PC-3 (cell line): ENCODE measurements around the gene OMA1. TPM values are rescaled to one million over a fixed set of nuclear protein-coding genes. Genes with fewer than 3 reads are reported as not detected.

Source experiments
- ATAC-seq: fragments of 200-7000 bp; cut with Tn5 transposase; 2 replicates; pipeline ENCODE4 v1.9.1; 2020; ENCODE audit warnings: mild to moderate bottlenecking, moderate library complexity
- BruUV-seq: library from RNA; stranded (reverse); fragments of 400-500 nt; replicated peaks from 2 replicates; lab custom pipeline; 2021; lab: Mats Ljungman, UMichigan
- CTCF ChIA-PET: fragments of 300-600 bp; sonication (Branson Sonifier 250); formaldehyde crosslinking; loops from one replicate; lab custom pipeline; 2022; ENCODE audit warnings: antibody characterized with exemption; lab: Charles Lee
- POLR2A ChIA-PET: fragments of 300-600 bp; sonication (Branson Sonifier 250); formaldehyde crosslinking; loops from one replicate; lab custom pipeline; 2022; ENCODE audit warnings: antibody characterized with exemption; ENCODE audit not compliant: unreplicated experiment; lab: Charles Lee
- DNase-seq: peaks from one replicate; pipeline ENCODE4 v3.0.0-alpha.2; 2015
- H2AFZ ChIP-seq: fragments of 300-600 bp; sonication (generic); 2 replicates; pipeline ENCODE4 v1.6.0; 2016; ENCODE audit warnings: antibody characterized with exemption, low read length
- H3F3A ChIP-seq: fragments of 300-600 bp; sonication (generic); one replicate; pipeline ENCODE4 v1.6.0; 2017; ENCODE audit warnings: antibody characterized with exemption, low read length, control low read depth, mild to moderate bottlenecking; ENCODE audit not compliant: unreplicated experiment
- H3K27ac ChIP-seq: fragments of 300-600 bp; sonication (generic); 2 replicates; pipeline ENCODE4 v1.5.1; 2016; ENCODE audit warnings: mild to moderate bottlenecking, low read length
- H3K27me3 ChIP-seq: fragments of 300-600 bp; sonication (generic); 2 replicates; pipeline ENCODE4 v1.6.1; 2016; ENCODE audit warnings: low read length, mixed read lengths
- H3K36me3 ChIP-seq: fragments of 300-600 bp; sonication (generic); 2 replicates; pipeline ENCODE4 v1.6.1; 2016; ENCODE audit warnings: low read depth, mixed run types, low read length, mixed read lengths
- H3K4me1 ChIP-seq: fragments of 300-600 bp; sonication (generic); 2 replicates; pipeline ENCODE4 v1.5.1; 2016; ENCODE audit warnings: low read length; ENCODE audit not compliant: insufficient read depth
- H3K4me2 ChIP-seq: fragments of 300-600 bp; sonication (generic); 2 replicates; pipeline ENCODE4 v1.6.0; 2016; ENCODE audit warnings: low read length
- H3K4me3 ChIP-seq: fragments of 300-600 bp; sonication (generic); 2 replicates; pipeline ENCODE4 v1.5.1; 2016; ENCODE audit warnings: mild to moderate bottlenecking, low read length, mixed read lengths
- H3K79me2 ChIP-seq: fragments of 300-600 bp; sonication (generic); 2 replicates; pipeline ENCODE4 v1.6.1; 2017; ENCODE audit warnings: low read length, mixed read lengths
- H3K9ac ChIP-seq: fragments of 300-600 bp; sonication (generic); 2 replicates; pipeline ENCODE4 v1.6.0; 2016; ENCODE audit warnings: mild to moderate bottlenecking, low read length
- H3K9me2 ChIP-seq: fragments of 300-600 bp; sonication (generic); replicated peaks from 2 replicates; pipeline ENCODE4 v1.6.1; 2016; ENCODE audit warnings: mixed run types, low read length, mixed read lengths
- H3K9me3 ChIP-seq: fragments of 300-600 bp; sonication (generic); 2 replicates; pipeline ENCODE4 v1.6.1; 2016; ENCODE audit warnings: low read length, mixed read lengths
- H4K20me1 ChIP-seq: fragments of 300-600 bp; sonication (generic); 2 replicates; pipeline ENCODE4 v1.6.1; 2016; ENCODE audit warnings: low read length, mixed read lengths
- CTCF ChIP-seq: fragments of 300-600 bp; sonication (generic); conservative IDR thresholded peaks from 2 replicates; pipeline ENCODE4 v1.5.1; 2017; ENCODE audit warnings: antibody characterized with exemption, low read depth, mild to moderate bottlenecking, low read length
- EZH2 ChIP-seq: fragments of 300-600 bp; sonication (generic); IDR thresholded peaks from one replicate; pipeline ENCODE4 v1.6.1; 2017; ENCODE audit warnings: antibody characterized with exemption, mild to moderate bottlenecking, low read length; ENCODE audit not compliant: unreplicated experiment
- EZH2phosphoT487 ChIP-seq: fragments of 300-600 bp; sonication (generic); IDR thresholded peaks from 2 replicates; pipeline ENCODE4 v1.6.1; 2018; ENCODE audit warnings: mild to moderate bottlenecking, antibody characterized with exemption, low read length, borderline replicate concordance
- intact Hi-C: fragments of 100-400 bp; cut with micrococcal nuclease; formaldehyde crosslinking; loops from 2 replicates; pipeline ENCODE4 v1.9.0; 2023
- total RNA-seq: library from RNA; depleted of rRNA; stranded (reverse); fragments of >200 nt; gene quantifications from 2 replicates; pipeline ENCODE4 v1.2.3, GENCODE V29; 2014

Gene OMA1
- total RNA-seq, 1 experiment from 2014 or later, result 16.1 TPM

- H3K9me3 ChIP-seq, result no peaks in the 10 kb centered on the region
- no peaks in the 10 kb centered on the region for H3K27me3 ChIP-seq
- TF ChIP-seq EZH2, result no peak
- TF ChIP-seq EZH2phosphoT487, result no peak
- no peak for TF ChIP-seq CTCF
- DNase-seq, result no peak
- ChIA-PET CTCF (no interaction called here), POLR2A (no interaction called here)
- no peaks in the 10 kb centered on the region for H3K4me1 ChIP-seq
- BruUV-seq, result no TSS peak
- no peaks in the 10 kb centered on the region for H3K79me2 ChIP-seq
- no peaks in the 10 kb centered on the region for H3K36me3 ChIP-seq
- H4K20me1 ChIP-seq, result no peaks in the 10 kb centered on the region
- H3K27ac ChIP-seq, result no peak overlapping the region
- H3K9ac ChIP-seq, result no peak overlapping the region
- intact Hi-C loops, result no loop called here
- no peak overlapping the region for H2AFZ ChIP-seq
- H3K9me2 ChIP-seq, result no peaks in the 10 kb centered on the region
- H3K4me2 ChIP-seq, result no peak overlapping the region
- ATAC-seq, result no peak
- no peaks in the 10 kb centered on the region for H3F3A ChIP-seq
- H3K4me3 ChIP-seq, result no peak overlapping the region
These were observed 77.5 kb downstream of the OMA1 start for GRCh38 chr1:58469016-58469415.

- no peaks in the 10 kb centered on the region for H3K36me3 ChIP-seq
- no peak overlapping the region for H3K27ac ChIP-seq
- DNase-seq, result no peak
- BruUV-seq, result no TSS peak
- H3K4me3 ChIP-seq, result no peak overlapping the region
- no peak overlapping the region for H3K9ac ChIP-seq
- no peak for TF ChIP-seq EZH2phosphoT487
- TF ChIP-seq CTCF, result no peak
- TF ChIP-seq EZH2, result no peak
- no peak overlapping the region for H3K4me2 ChIP-seq
- no peak overlapping the region for H2AFZ ChIP-seq
- H3K27me3 ChIP-seq, result no peaks in the 10 kb centered on the region
- H3K4me1 ChIP-seq, result no peaks in the 10 kb centered on the region
- H3K9me2 ChIP-seq, result no peaks in the 10 kb centered on the region
- no peaks in the 10 kb centered on the region for H3K9me3 ChIP-seq
- no peaks in the 10 kb centered on the region for H4K20me1 ChIP-seq
- no peaks in the 10 kb centered on the region for H3K79me2 ChIP-seq
- no peaks in the 10 kb centered on the region for H3F3A ChIP-seq
- intact Hi-C loops, result no loop called here
- no peak for ATAC-seq
- CTCF ChIA-PET, result no interaction called here
- POLR2A ChIA-PET, result no interaction called here
These were observed 77.9 kb downstream of the OMA1 start for GRCh38 chr1:58468612-58469011.

GRCh38 chr1:58466630-58467241 lies 79.8 kb downstream of the OMA1 start:
- no peak for DNase-seq
- H3F3A ChIP-seq, result no peaks in the 10 kb centered on the region
- H3K9ac ChIP-seq, result no peak overlapping the region
- ChIA-PET POLR2A (no interaction called here), CTCF (no interaction called here)
- no peak overlapping the region for H2AFZ ChIP-seq
- intact Hi-C loops, result no loop called here
- no peak overlapping the region for H3K4me2 ChIP-seq
- H3K4me3 ChIP-seq, result no peak overlapping the region
- H3K9me2 ChIP-seq, result no peaks in the 10 kb centered on the region
- no TSS peak for BruUV-seq
- no peaks in the 10 kb centered on the region for H3K79me2 ChIP-seq
- no peaks in the 10 kb centered on the region for H3K27me3 ChIP-seq
- no peaks in the 10 kb centered on the region for H3K9me3 ChIP-seq
- H3K27ac ChIP-seq, result no peak overlapping the region
- no peaks in the 10 kb centered on the region for H4K20me1 ChIP-seq
- H3K36me3 ChIP-seq, result no peaks in the 10 kb centered on the region
- no peaks in the 10 kb centered on the region for H3K4me1 ChIP-seq
- ATAC-seq, result no peak
- TF ChIP-seq CTCF, result no peak
- no peak for TF ChIP-seq EZH2
- no peak for TF ChIP-seq EZH2phosphoT487
